Fibroblast of the aortic adventitia (primary cell): ENCODE data around the gene ZMIZ1. TPM values are rescaled to one million over a fixed set of nuclear protein-coding genes. Genes with fewer than 3 reads are reported as not detected.

Experiments used
- DNase-seq: peaks from one replicate; pipeline ENCODE4 v3.0.0-alpha.2; 2010; ENCODE audit warnings: low read depth
- H3K4me3 ChIP-seq: 2 replicates; pipeline ENCODE4 v1.5.1; 2011; ENCODE audit warnings: low read depth, mild to moderate bottlenecking, control low read depth, low read length, moderate library complexity
- total RNA-seq: library from RNA; depleted of rRNA; stranded (reverse); fragments of >200 nt; gene quantifications from 2 replicates; pipeline ENCODE4 v1.2.3, GENCODE V29; 2012; ENCODE audit warnings: low replicate concordance
- TF ChIP-seq, protein P1 (sequence below): IDR thresholded peaks from 2 replicates; pipeline ENCODE4 v1.5.1; 2011; ENCODE audit warnings: mild to moderate bottlenecking, low read length, control low read depth, inconsistent platforms; ENCODE audit not compliant: insufficient read depth

ZMIZ1 gene
- total RNA-seq, 1 donor: 28.1 TPM

GRCh38 chr10:79021948-79022499 is 46.7 kb upstream of the ZMIZ1 start:
- TF ChIP-seq, protein P1, sequence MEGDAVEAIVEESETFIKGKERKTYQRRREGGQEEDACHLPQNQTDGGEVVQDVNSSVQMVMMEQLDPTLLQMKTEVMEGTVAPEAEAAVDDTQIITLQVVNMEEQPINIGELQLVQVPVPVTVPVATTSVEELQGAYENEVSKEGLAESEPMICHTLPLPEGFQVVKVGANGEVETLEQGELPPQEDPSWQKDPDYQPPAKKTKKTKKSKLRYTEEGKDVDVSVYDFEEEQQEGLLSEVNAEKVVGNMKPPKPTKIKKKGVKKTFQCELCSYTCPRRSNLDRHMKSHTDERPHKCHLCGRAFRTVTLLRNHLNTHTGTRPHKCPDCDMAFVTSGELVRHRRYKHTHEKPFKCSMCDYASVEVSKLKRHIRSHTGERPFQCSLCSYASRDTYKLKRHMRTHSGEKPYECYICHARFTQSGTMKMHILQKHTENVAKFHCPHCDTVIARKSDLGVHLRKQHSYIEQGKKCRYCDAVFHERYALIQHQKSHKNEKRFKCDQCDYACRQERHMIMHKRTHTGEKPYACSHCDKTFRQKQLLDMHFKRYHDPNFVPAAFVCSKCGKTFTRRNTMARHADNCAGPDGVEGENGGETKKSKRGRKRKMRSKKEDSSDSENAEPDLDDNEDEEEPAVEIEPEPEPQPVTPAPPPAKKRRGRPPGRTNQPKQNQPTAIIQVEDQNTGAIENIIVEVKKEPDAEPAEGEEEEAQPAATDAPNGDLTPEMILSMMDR: no peak
- H3K4me3 ChIP-seq: no peak overlapping the region
- DNase-seq: no peak

GRCh38 chr10:79022565-79023230 is 46.1 kb upstream of the ZMIZ1 start:
- no peak for DNase-seq
- TF ChIP-seq, protein P1: no peak
- H3K4me3 ChIP-seq: no peak overlapping the region

DNA sequence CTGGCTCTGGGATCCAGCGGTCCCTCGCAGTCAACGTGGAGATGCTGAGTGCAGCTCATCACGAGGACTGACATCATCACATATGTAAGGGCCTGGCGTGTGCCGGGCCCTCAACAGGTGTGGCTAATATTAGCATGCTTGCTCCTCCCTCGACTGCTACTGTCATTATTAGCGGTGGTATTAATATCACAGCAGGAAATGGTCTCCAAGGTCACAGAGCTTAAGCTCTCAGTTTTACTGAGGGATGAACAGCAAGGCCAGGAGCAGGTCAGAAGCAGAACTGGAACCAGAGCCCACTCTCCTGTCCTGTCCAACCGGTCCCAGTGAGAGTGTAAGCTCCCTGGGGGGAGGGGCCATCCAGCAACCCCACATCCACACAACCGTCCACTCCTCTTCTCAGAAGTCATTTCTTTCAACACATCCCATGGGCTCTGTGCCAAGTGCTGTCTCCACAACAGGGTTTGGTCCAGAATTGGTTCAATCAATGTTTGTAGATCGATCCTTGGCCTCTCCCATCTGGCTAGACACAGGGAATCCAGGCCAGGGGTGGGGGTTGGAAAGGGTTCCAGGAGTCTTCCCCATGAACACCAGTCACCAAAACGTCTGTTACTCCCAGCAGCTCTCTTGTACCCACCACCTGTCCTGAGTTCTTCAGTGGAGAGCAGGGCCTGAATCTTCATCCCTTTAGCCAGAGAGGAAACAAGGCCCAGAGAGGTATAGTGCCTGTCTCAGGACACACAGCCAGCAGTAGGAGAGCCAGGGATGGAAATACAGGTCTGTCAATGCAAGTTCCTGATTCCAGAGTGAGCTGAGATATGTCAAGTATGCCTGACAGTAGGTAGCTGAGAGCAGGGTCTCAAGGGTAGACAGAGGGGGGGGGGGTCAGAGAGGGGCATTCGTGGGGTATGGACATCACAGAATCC is 45.3 kb upstream of the ZMIZ1 start:
- H3K4me3 ChIP-seq: no peak overlapping the region
- TF ChIP-seq, protein P1: no peak
- no peak for DNase-seq

GRCh38 chr10:79024296-79024695 is 44.5 kb upstream of the ZMIZ1 start:
- no peak for DNase-seq
- TF ChIP-seq, protein P1: no peak
- no peak overlapping the region for H3K4me3 ChIP-seq

DNA sequence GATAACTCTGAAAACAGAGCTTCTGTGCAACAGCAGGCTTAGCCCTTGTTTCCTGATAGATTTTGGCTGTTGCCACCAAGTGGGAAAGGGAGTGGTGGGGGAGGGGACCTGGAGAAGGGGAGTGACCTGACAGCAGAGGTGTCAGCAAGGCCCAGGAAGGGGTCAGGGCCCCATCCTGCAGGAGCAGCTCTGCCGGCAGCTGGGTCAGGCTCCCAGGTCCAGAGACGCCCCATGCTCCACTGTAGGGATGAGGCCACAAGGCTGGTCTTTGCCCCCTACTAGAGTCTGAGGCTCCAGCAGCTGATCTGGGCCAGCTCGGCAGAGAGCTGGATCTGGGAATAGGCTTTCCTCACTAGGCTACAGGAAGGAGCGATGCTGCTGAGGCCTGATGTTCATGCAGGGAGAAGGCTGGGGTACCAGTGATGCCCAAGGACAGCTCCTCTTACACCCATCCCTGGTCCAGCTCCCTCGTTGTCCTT is 44.0 kb upstream of the ZMIZ1 start:
- TF ChIP-seq, protein P1: no peak
- no peak for DNase-seq
- H3K4me3 ChIP-seq: no peak overlapping the region

GRCh38 chr10:79025199-79025832 is 43.5 kb upstream of the ZMIZ1 start:
- DNase-seq: no peak
- TF ChIP-seq, protein P1: no peak
- H3K4me3 ChIP-seq: no peak overlapping the region
